B cell (primary cell): ENCODE measurements around the gene NYAP2.

Experiments used
- CTCF ChIP-seq: fragments of 200-600 bp; IDR thresholded peaks from one replicate; pipeline ENCODE4 v1.8.0; 2022; ENCODE audit warnings: antibody characterized with exemption, mild to moderate bottlenecking
- EZH2 ChIP-seq: IDR thresholded peaks from 2 replicates; pipeline ENCODE4 v1.6.1; 2012; ENCODE audit warnings: borderline replicate concordance, low read depth, mild to moderate bottlenecking, moderate library complexity, low read length; ENCODE audit not compliant: insufficient read depth, poor library complexity, severe bottlenecking

- TF ChIP-seq CTCF = no peak
- TF ChIP-seq EZH2 = no peak
Observed at GRCh38 chr2:225637259-225637658, 237.7 kb downstream of the NYAP2 start.
